HEK293 (cell line): ENCODE measurements around the gene ATAT1.

Source experiments
- BCL6B ChIP-seq: fragments of 450-650 bp; formaldehyde crosslinking; IDR thresholded peaks from 2 replicates; pipeline ENCODE4 v1.5.1; 2017; ENCODE audit warnings: missing biosample characterization, missing genetic modification characterization
- GLI2 ChIP-seq: fragments of 450-650 bp; formaldehyde crosslinking; IDR thresholded peaks from 2 replicates; pipeline ENCODE4; 2017; ENCODE audit warnings: missing biosample characterization, missing genetic modification characterization, low read depth, borderline replicate concordance
- KLF16 ChIP-seq: fragments of 450-650 bp; formaldehyde crosslinking; IDR thresholded peaks from 2 replicates; pipeline ENCODE4 v1.5.1; 2017; ENCODE audit warnings: missing biosample characterization, missing genetic modification characterization
- PBX3 ChIP-seq: sonication (generic); formaldehyde crosslinking; IDR thresholded peaks from 2 replicates; pipeline ENCODE4 v1.8.1; 2022; ENCODE audit warnings: mild to moderate bottlenecking, moderate library complexity, missing genetic modification reagents
- PRDM1 ChIP-seq: fragments of 450-650 bp; formaldehyde crosslinking; IDR thresholded peaks from 2 replicates; pipeline ENCODE4; 2016; ENCODE audit warnings: missing biosample characterization, missing genetic modification characterization
- TRIM28 ChIP-seq: IDR thresholded peaks from 2 replicates; pipeline ENCODE4 v1.6.1; 2011; ENCODE audit warnings: low read length, control low read depth, borderline replicate concordance
- WT1 ChIP-seq: fragments of 450-650 bp; formaldehyde crosslinking; IDR thresholded peaks from 2 replicates; pipeline ENCODE4 v1.5.1; 2016; ENCODE audit warnings: missing biosample characterization, missing genetic modification characterization
- ZBTB10 ChIP-seq: fragments of 450-650 bp; formaldehyde crosslinking; IDR thresholded peaks from 2 replicates; pipeline ENCODE4 v1.5.1; 2016; ENCODE audit warnings: missing biosample characterization, missing genetic modification characterization
- ZBTB17 ChIP-seq: fragments of 450-650 bp; formaldehyde crosslinking; IDR thresholded peaks from 2 replicates; pipeline ENCODE4 v1.5.1; 2016; ENCODE audit warnings: missing biosample characterization, missing genetic modification characterization
- ZBTB21 ChIP-seq: fragments of 450-650 bp; formaldehyde crosslinking; IDR thresholded peaks from 2 replicates; pipeline ENCODE4 v1.5.1; 2017; ENCODE audit warnings: missing biosample characterization, missing genetic modification characterization
- ZBTB49 ChIP-seq: fragments of 450-650 bp; formaldehyde crosslinking; IDR thresholded peaks from 2 replicates; pipeline ENCODE4 v1.5.1; 2016; ENCODE audit warnings: missing biosample characterization, missing genetic modification characterization, low read depth
- ZNF18 ChIP-seq: fragments of 450-650 bp; formaldehyde crosslinking; IDR thresholded peaks from 2 replicates; pipeline ENCODE4 v1.5.1; 2016; ENCODE audit warnings: missing biosample characterization, missing genetic modification characterization
- ZNF350 ChIP-seq: fragments of 450-650 bp; formaldehyde crosslinking; IDR thresholded peaks from 2 replicates; pipeline ENCODE4 v1.5.0; 2017; ENCODE audit warnings: missing biosample characterization, mild to moderate bottlenecking, missing genetic modification characterization
- ZNF398 ChIP-seq: fragments of 450-650 bp; formaldehyde crosslinking; IDR thresholded peaks from 2 replicates; pipeline ENCODE4 v1.5.1; 2017; ENCODE audit warnings: missing biosample characterization, missing genetic modification characterization
- ZNF501 ChIP-seq: fragments of 450-650 bp; formaldehyde crosslinking; IDR thresholded peaks from 2 replicates; pipeline ENCODE4 v1.5.1; 2016; ENCODE audit warnings: missing biosample characterization, missing genetic modification characterization
- ZNF510 ChIP-seq: fragments of 450-650 bp; formaldehyde crosslinking; IDR thresholded peaks from 2 replicates; pipeline ENCODE4 v1.5.1; 2018; ENCODE audit warnings: mild to moderate bottlenecking, missing genetic modification characterization, missing biosample characterization; ENCODE audit not compliant: insufficient replicate concordance
- ZNF548 ChIP-seq: fragments of 450-650 bp; formaldehyde crosslinking; IDR thresholded peaks from 2 replicates; pipeline ENCODE4 v1.5.1; 2016; ENCODE audit warnings: missing biosample characterization, missing genetic modification characterization
- ZNF610 ChIP-seq: fragments of 450-650 bp; formaldehyde crosslinking; IDR thresholded peaks from 2 replicates; pipeline ENCODE4 v1.5.1; 2016; ENCODE audit warnings: missing biosample characterization, missing genetic modification characterization, borderline replicate concordance
- ZNF621 ChIP-seq: fragments of 450-650 bp; formaldehyde crosslinking; IDR thresholded peaks from 2 replicates; pipeline ENCODE4 v1.5.1; 2017; ENCODE audit warnings: missing biosample characterization, missing genetic modification characterization
- ZNF692 ChIP-seq: fragments of 450-650 bp; formaldehyde crosslinking; IDR thresholded peaks from 2 replicates; pipeline ENCODE4 v1.5.1; 2016; ENCODE audit warnings: missing biosample characterization, missing genetic modification characterization
- ZNF704 ChIP-seq: fragments of 450-650 bp; formaldehyde crosslinking; IDR thresholded peaks from 2 replicates; pipeline ENCODE4 v1.5.1; 2016; ENCODE audit warnings: missing biosample characterization, missing genetic modification characterization
- ZNF76 ChIP-seq: fragments of 450-650 bp; formaldehyde crosslinking; IDR thresholded peaks from 2 replicates; pipeline ENCODE4; 2016; ENCODE audit warnings: low read depth, missing biosample characterization, missing genetic modification characterization, borderline replicate concordance
- ZNF768 ChIP-seq: fragments of 450-650 bp; formaldehyde crosslinking; IDR thresholded peaks from 2 replicates; pipeline ENCODE4 v1.5.1; 2018; ENCODE audit warnings: missing biosample characterization, mild to moderate bottlenecking, missing genetic modification characterization
- ZNF776 ChIP-seq: fragments of 450-650 bp; formaldehyde crosslinking; IDR thresholded peaks from 2 replicates; pipeline ENCODE4 v1.5.0; 2017; ENCODE audit warnings: missing biosample characterization, missing genetic modification characterization, borderline replicate concordance

The ATAT1 gene

GRCh38 chr6:30616811-30617564, 9.7 kb upstream of the ATAT1 start, which contains the start of gene PPP1R10 (continued):
- TF ChIP-seq ZNF692 (tag by site-specific recombination) (peak; percentile 14; the same call in 1 of the 2 replicates), ZNF501 (tag by site-specific recombination) (peak; percentile 76), ZBTB10 (peak; percentile 76), GLI2 (tag by site-specific recombination) (no peak), ZNF768 (tag by site-specific recombination) (no peak; the same call in 1 of the 2 replicates), ZNF18 (tag by site-specific recombination) (no peak), ZNF621 (tag by site-specific recombination) (no peak), ZNF510 (tag by site-specific recombination) (no peak), ZNF776 (tag by site-specific recombination) (no peak), PRDM1 (tag by site-specific recombination) (peak; percentile 97), TRIM28 (no peak), ZNF350 (tag by site-specific recombination) (no peak), ZNF610 (tag by site-specific recombination) (peak; percentile 47; the same call in 1 of the 2 replicates), ZBTB21 (no peak), ZNF548 (no peak), WT1 (tag by site-specific recombination) (peak; percentile 92), ZBTB17 (no peak; the same call in 1 of the 2 replicates), ZBTB49 (no peak), ZNF704 (tag by site-specific recombination) (no peak), ZNF76 (tag by site-specific recombination) (peak; percentile 80), KLF16 (peak; percentile 91), PBX3 (CRISPR knock-in tag) (no peak), ZNF398 (tag by site-specific recombination) (peak; percentile 69), BCL6B (tag by site-specific recombination) (no peak)
